Measurements from ENCODE around the gene ANO1. TPM values are rescaled to one million over a fixed set of nuclear protein-coding genes. Genes with fewer than 3 reads are reported as not detected.

The ANO1 gene
- total RNA-seq, 1 donor from 2014 or later: 1.1 TPM

DNA sequence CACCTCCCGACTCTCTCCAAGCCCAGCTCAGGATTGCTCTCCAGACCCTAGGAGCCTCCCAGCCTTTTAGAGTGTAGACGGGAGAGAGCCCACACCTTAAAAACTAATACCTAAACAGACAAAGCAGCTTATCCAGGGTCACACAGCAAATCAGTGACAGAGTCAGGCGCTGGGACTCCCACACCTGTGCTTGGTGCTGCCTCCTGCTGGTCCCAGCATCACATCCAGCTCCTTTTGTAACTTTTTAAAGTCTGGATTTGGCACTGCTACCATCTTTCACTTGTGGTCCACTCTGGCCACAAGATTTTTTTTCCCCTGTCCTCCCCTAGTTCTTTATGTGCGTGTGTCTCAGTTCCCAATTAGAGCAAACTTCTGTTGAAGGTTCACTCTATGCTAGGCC, 4.7 kb downstream of the ANO1 start:
- Histone ChIP-seq H3K36me3 (ENCODE audit: control insufficient read depth, insufficient read depth, low read length) (no peaks in the 10 kb centered on the region), H3K4me3 (ENCODE audit: low read depth, low read length) (no peak overlapping the region), H3K27me3 (ENCODE audit: control insufficient read depth, insufficient read depth, low read length) (peaks cover 24% of the 10 kb centered on the region)
- TF ChIP-seq, protein P1, sequence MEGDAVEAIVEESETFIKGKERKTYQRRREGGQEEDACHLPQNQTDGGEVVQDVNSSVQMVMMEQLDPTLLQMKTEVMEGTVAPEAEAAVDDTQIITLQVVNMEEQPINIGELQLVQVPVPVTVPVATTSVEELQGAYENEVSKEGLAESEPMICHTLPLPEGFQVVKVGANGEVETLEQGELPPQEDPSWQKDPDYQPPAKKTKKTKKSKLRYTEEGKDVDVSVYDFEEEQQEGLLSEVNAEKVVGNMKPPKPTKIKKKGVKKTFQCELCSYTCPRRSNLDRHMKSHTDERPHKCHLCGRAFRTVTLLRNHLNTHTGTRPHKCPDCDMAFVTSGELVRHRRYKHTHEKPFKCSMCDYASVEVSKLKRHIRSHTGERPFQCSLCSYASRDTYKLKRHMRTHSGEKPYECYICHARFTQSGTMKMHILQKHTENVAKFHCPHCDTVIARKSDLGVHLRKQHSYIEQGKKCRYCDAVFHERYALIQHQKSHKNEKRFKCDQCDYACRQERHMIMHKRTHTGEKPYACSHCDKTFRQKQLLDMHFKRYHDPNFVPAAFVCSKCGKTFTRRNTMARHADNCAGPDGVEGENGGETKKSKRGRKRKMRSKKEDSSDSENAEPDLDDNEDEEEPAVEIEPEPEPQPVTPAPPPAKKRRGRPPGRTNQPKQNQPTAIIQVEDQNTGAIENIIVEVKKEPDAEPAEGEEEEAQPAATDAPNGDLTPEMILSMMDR (IDR thresholded peaks at IDR 0.05; ENCODE audit: insufficient read depth, low read length, poor library complexity, severe bottlenecking): peak; percentile 26
- no peak for DNase-seq (ENCODE audit: low read depth)

- Histone ChIP-seq H3K4me3 (ENCODE audit: low read depth, low read length) (no peak overlapping the region), H3K27me3 (ENCODE audit: control insufficient read depth, insufficient read depth, low read length) (peaks cover 17% of the 10 kb centered on the region), H3K36me3 (ENCODE audit: control insufficient read depth, insufficient read depth, low read length) (no peaks in the 10 kb centered on the region)
- DNase-seq (ENCODE audit: low read depth): no peak
- TF ChIP-seq, protein P1 (IDR thresholded peaks at IDR 0.05; ENCODE audit: insufficient read depth, low read length, poor library complexity, severe bottlenecking): no peak
These were observed 6.2 kb downstream of the ANO1 start for GRCh38 chr11:70084046-70084984.

DNA sequence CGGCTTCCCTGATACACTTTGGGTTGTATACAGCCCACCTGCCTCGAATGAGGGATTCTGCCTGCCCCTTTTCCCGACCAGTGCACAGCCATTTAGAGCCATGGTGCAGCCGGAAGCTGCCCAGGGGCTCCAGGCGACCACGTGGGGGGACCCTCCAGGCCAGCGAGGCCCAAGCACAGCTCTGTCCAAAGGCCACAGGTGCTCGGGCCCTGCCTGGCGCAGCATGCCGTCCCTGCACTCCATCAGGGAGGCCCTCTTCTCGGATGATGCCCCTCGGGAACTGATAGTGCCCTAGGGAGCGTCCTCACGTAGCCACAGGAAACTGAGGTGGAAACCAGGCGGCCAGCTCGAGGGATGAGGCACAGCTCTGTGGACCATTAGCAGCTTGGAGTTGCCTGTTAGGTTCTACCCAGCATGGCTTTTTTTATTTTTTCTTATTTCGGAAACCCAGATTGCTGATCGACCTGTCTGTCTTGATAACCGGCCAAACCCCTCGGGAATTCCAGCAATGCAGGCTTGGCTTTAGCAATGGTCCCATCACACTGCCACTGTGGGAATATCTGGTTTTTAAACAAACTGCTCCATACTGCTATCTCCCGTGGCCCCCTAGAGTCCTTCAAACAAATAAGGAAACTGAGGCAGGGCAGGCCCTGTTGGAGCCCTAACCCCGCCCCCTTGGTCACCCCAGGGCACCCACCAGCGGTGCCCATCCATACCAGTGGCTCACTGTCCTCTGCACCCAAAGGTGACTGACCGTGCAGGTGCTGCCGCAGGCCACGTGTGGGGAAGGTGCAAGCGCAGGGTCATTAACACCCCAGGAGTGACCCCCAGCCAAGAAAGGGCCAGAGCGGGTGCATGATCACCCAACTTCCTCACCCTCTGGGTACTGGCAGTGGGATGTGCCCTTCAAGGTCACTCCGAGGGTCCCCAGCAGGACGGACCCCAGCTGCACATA, 8.0 kb downstream of the ANO1 start:
- Histone ChIP-seq H3K36me3 (ENCODE audit: control insufficient read depth, insufficient read depth, low read length) (no peaks in the 10 kb centered on the region), H3K27me3 (ENCODE audit: control insufficient read depth, insufficient read depth, low read length) (peaks cover 11% of the 10 kb centered on the region), H3K4me3 (ENCODE audit: low read depth, low read length) (no peak overlapping the region)
- no peak for DNase-seq (ENCODE audit: low read depth)
- TF ChIP-seq, protein P1 (IDR thresholded peaks at IDR 0.05; ENCODE audit: insufficient read depth, low read length, poor library complexity, severe bottlenecking): no peak

GRCh38 chr11:70087446-70088167, 9.5 kb downstream of the ANO1 start:
- Histone ChIP-seq H3K36me3 (ENCODE audit: control insufficient read depth, insufficient read depth, low read length) (no peaks in the 10 kb centered on the region), H3K4me3 (ENCODE audit: low read depth, low read length) (no peak overlapping the region), H3K27me3 (ENCODE audit: control insufficient read depth, insufficient read depth, low read length) (peaks cover 23% of the 10 kb centered on the region)
- TF ChIP-seq, protein P1 (IDR thresholded peaks at IDR 0.05; ENCODE audit: insufficient read depth, low read length, poor library complexity, severe bottlenecking): no peak
- DNase-seq (ENCODE audit: low read depth): no peak

DNA sequence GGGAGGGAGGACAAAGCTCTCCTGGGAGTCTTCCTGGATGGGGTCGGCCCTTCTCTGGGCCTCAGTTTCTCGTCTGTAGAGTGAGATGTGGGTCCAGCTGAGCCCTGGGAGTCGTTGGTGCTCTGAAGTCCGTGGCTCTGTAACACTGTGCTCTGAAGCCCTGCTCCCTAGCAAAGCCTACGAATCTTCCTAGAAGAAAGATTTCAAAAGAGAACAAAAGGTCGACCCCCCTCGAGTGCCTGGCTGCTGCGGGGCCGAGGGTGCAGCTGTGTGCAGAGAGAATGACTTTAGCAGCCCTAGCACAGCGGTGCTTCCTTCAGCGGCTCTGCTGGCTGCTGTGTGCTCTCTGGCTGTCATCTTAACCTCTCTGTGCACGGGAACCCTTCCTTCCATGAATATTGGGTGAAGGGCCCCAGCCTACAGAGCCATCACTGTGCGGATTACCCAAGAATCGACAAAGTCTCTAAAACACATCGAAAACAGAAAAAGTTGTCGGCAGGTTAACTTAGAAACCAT, 10.7 kb downstream of the ANO1 start:
- H3K4me3 ChIP-seq (ENCODE audit: low read depth, low read length): no peak overlapping the region
- H3K27me3 ChIP-seq (ENCODE audit: control insufficient read depth, insufficient read depth, low read length): peaks cover 26% of the 10 kb centered on the region
- H3K36me3 ChIP-seq (ENCODE audit: control insufficient read depth, insufficient read depth, low read length): no peaks in the 10 kb centered on the region
- no peak for DNase-seq (ENCODE audit: low read depth)
- TF ChIP-seq, protein P1 (IDR thresholded peaks at IDR 0.05; ENCODE audit: insufficient read depth, low read length, poor library complexity, severe bottlenecking): no peak
